HG02973 (cell line): ENCODE data around the gene EPPIN.

ENCODE experiments used
- ATAC-seq: cut with Tn5 transposase; IDR thresholded peaks from one replicate; pipeline ENCODE4 v1.9.1; 2021; ENCODE audit warnings: moderate library complexity; ENCODE audit not compliant: unreplicated experiment

Gene EPPIN

DNA sequence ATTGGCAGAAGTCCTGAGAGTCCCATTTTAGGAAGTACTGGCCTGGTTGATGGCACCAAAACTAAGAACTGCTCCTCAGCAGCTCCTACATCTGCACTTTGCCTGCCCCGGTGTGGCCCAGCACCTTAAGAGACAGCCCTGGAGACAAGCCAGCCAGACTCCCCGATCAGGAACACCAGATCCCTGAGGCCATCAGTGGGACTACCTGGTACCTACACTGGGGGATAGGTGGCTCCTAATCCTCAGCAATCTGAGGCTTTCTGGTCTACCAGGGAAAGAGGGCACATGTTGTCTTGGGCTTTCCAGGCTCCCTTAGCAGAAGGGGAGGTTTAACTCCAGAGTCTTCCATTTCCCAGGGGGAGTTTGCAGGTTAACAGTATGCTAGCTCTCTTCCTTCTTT is 7.8 kb downstream of the EPPIN start, which contains the start of gene WFDC6:
Gene WFDC6, minus strand, starts transcription at position 101 of the 400 bp plus-strand sequence. Its CDS starts 75 bp downstream, at position 26.
- no peak for ATAC-seq

DNA sequence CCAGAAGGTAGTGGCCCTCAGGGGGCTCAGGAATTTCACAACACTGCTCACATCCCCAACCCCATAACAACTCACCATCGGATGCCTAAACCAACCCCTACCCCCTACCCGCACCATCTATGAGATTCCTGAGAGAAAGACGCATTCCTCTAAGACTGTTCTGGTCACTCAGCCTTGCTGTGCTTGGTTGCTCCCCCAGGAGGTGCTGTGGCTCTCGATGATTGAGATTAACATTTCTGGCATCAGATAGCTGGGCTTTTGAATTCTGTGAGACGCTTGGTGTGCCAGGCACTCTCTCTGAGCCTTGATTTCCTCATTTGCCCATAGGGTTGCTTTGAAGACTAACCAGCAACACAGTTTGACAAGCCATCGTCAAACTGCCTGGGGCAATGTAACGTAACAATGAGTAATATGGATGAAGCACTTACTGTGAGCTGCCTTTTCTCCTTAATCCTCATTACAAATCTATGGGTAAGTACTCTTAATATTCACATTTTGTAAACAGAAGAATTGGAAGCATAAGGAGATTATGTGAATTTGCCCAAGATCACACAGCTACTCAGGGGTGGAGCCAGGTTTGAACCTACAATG is 8.9 kb downstream of the EPPIN start:
- ATAC-seq = no peak

DNA sequence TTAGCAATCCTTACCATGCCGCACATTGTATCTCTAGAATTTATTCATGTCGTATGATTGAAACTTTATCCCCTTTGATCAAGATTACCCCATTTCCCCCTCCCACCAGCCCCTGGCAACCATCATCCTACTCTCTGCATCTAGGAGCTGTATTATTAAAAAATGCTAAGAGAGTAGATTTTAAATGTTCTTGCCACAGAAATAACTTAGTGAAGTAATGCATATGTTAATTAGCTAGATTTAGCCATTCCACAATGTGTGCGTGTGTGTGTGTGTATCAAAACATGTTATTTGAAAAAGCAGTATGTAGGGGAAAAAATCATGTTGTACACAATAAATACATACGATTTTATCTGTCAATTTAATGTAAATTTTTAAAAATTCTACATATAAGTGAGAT is 19.9 kb downstream of the EPPIN start:
- ATAC-seq = no peak

DNA sequence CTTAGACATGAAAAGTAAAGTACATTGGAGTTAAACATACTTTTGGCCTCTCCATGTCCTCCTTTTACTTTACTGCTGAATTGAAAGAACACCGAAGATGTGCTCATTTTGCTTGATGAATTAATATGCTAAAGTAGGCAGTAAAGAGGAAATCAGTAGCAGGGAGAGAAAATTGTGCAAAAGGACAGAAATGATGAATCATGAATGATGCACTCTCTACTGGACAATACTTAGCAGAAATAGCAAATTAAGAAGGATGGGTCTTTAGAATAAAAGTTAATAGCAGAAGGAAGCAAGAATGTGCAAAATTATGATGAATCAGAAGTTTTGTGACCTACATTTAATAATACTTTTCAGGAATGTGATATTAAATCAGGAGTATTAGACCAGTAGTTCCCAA is 23.4 kb downstream of the EPPIN start:
- ATAC-seq = no peak

DNA sequence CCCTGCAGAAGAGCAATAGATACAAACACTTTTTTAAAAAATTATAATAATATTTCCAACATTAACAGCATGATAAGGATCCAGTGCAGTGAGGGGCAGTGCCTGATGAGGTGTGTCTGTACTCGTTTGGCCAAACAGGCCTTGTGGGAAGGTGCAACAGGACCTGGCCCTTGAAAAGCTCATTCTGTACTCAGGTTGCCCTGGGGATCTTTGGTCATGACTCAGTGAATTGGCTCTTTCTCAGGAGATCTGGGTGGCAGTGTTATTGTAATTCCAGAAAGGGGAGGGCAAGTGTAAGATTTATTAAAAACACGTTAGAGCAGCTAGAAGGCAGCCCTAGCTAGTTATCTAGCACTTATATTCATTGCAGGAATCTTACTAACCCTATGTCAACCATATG is 28.9 kb downstream of the EPPIN start:
- no peak for ATAC-seq

DNA sequence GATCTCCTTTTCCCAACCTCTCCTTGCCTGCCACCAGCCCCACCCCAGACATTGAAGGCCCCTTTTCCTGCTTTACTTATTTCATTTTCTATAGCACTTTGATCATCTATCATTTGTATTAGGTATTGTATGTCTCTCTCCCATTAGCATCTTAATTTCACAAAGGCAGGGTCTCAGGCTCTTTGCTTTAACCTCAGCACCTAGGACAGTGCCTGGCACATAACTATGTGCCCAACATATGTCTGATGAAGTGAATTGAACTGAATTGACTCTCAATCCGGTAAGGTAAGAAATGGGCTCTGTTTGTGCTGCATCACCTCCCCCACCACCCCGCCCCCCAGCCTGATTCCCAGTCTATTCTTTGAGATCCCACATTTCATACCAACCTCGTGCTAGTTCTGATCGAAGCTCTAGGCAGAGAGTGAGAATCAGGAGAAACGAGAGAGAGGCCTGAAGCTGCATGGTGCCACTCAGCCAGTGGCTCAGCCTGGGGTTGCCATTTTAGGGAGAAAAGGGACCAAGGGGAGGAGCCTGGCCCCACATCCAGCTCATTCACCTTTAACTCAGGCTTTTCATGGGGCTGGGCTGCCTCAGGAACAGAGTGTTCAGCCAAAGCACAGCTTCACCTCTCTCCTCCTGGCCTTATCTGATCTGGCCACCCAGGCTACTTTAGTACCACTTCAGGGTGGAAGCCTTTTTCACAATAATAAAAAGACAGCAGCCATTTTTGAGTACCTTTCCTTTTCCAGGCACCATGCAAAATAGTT is 31.9 kb downstream of the EPPIN start, which contains the start of gene SPINT3:
Gene SPINT3, minus strand, starts transcription at position 476 of the 767 bp plus-strand sequence. Its CDS starts 14 bp downstream, at position 462.
- ATAC-seq = no peak

DNA sequence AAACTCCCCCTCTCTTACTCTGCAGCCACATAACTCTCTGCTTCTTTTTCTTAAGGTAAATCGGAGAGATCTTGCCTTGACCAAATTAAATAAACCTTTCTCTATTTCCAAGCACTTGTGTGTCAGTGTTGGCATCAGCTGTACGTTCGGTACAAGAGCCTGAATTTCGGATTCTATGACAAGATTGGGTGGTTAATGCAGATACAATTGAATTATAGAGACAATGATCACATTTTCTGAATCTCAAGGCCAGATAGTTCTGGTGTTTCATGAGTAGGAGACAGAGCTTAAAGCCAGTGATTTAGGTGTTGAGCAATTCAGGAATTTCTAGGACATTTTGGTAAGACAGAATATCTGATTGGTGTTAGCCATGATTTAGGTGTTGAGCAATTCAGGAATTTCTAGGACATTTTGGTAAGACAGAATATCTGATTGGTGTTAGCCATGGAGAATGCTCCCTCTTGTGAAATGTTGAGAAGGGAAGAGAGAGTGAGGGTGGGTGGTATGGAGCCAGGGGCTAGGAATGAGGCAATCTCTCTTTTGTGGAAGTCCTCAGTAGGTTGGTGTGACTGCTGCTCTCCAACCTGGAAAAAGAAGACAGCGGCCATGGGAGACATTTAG is 36.8 kb downstream of the EPPIN start:
- ATAC-seq = no peak

DNA sequence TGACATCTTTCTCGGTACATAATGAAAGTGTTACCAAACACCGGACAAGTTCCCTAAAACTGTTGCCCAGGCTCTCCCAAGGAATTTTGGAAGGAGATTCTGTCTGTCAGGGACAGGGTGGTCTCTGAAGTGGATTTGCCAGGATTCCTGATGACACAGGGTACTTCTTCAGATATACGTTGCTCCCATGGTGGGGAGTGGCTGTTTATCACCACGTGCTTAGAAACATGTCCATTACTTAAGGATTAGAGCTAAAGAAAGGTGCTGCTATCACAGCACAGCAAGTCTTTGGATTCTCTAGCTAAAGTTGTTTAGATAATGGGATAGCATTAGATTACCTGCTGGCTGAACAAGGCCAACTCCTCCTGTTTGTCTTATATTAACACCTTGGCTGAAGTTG is 38.1 kb downstream of the EPPIN start:
- ATAC-seq = no peak

DNA sequence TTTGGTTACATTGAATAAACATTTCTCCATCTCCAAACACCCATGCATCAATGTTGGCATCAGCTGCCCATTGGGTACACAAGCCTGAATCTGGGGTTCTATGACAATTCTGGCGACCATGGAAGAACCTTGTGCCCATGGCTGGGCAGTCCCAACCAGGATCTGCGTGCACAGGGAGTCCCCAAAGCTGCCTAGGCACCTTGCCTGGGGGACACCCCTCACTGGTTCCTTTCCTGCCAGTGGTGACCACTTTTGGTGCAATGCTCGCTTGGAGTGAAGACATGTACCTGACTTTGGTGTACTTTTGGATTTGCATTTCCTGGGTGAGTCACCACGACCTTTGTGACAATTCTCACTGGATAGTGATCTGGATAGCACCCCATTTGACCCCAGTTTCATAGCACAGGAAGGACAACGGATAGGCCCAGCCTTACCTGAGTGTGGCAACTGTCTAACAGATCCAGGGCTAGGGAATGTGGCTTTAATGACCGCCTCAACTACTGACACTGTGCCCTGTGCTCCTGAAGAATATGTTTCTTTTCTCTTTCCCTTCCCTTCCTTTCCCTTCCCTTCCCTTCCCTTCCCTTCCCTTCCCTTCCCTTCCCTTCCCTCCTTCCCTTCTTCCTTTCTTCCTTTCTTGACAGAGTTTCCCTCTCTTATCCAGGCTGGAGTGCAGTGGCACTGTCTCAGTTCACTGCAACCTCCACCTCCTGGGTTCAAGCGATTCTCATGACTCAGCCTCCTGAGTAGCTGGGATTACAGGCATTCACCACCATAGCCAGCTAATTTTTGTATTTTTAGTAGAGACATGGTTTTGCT is 38.9 kb downstream of the EPPIN start:
- no peak for ATAC-seq

DNA sequence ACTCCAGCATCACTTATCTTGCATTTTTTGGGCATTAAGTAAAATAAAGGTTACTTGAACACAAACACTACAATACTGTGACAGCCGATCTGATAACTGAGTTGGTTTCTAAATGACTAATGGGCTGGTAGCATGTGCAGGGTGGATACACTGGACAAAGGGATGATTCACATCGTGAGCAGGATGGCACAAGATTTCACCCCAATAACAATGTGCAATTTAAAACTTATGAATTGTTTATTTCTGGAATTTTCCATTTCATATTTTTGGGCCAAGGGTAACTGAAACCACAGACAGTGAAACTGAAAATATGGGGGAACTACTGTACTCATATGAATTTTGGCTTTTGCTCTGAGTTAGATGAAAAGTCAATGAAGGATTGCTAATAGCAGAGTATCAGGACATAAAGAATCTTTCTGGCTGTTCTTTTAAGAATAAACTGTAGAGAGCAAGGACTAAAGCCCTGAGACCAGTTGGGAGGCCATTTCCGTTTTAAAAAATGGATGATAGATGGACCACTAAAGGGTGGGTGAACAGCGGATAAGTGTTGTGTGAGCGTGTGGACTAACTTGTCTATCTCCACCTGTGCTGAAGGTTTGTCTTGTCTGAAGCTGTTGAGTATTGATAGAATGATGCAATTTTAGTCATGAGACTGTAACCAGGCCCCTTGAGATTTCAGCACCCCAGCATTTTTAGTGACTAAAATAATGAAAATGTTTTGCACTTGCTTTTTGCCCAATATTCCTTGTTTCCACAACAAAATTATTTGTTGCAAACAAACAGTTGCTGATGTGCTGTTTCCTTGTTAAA is 40.0 kb downstream of the EPPIN start:
- no peak for ATAC-seq

DNA sequence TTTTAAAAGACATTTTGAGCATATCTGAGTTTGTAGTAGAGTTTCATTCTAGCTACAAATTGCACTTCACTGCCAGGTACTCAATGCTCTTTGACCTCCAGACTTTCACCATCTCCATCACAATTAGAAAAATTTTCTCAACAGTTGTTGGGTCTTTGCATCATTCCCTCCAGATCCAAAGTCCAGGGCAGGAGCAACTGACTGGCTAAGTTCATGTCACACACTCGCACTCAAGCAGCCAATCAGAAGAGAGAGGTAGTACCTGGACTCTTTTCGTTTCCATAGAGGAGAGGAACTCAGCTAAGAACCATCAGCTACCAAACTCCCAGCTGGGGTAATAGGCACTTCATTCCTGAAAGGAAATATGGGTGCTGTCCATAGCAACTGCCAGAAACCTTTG is 40.8 kb downstream of the EPPIN start:
- no peak for ATAC-seq

DNA sequence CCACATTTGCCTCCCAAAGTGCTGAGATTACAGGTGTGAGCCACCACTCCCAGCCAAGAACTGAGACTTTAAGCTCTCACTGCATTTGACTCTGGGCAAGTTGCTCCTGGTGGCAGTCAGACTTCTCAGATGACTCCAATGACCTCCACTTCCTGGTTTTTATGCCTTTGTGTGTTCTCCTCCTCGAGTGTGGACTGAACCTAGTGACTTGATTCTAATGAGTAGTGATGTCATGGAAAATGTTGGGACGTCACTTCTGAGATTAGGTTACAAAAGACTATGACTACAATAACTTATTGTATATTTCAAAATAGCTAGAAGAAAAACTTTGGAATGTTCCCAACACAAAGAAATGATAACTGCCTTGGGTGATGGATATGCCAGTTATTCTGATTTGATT is 43.8 kb downstream of the EPPIN start:
- ATAC-seq = no peak

DNA sequence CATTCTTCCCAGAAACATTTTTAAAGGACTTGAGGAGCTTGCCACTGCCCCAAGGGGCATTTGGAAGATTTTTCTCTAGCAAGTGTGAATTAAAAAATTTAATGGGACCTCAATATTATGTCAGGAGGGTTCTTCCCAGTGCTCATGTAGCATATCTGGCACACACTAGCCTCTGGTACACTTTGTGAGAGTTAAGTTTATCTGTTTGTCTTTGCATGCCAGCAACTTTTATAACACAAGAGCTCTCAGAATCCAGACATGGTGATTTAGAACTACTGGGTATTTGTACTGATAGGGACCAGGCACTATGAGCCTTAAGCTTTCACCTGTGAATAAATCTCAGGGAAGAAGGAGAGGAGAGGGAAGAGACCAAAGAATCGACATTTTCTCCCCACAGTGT is 44.6 kb downstream of the EPPIN start:
- no peak for ATAC-seq

DNA sequence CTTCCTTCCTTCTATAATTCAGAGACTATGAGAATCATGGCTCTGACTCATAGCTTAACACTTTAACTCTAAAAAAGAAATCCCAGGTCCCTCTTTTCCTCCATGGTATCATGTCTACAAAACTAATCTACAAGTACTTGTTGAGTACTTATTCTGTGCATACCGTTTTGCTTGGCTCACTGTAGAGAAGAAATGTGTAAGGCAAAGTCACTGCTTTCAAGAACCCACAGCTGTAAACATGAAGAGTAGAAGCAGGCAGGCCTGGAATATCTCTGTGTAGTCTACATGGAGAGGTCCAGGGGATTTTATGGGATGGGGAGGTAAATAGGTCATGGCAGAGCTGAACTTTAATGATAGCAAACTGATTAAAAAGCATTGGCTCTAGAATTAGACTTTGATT is 45.6 kb downstream of the EPPIN start:
- no peak for ATAC-seq

DNA sequence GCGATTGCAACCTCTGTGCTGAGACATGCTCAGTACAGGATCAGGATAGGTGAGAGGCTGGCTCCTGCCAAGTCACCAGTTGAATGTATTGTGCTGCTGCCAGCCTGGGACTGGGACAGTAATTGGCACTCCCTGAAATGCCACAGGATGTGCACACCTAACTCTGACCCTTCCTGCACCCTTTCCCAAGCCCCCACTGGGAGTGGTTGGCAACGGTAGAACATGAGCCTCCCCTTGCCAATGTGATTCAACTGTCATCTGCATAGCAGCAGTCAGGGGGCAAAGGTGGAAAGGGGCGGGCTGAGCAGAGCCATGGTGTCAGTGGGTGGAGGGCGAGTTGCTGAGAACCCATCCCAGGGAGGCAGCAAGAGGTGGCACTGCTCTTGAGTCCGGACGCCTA is 47.2 kb downstream of the EPPIN start:
- no peak for ATAC-seq

DNA sequence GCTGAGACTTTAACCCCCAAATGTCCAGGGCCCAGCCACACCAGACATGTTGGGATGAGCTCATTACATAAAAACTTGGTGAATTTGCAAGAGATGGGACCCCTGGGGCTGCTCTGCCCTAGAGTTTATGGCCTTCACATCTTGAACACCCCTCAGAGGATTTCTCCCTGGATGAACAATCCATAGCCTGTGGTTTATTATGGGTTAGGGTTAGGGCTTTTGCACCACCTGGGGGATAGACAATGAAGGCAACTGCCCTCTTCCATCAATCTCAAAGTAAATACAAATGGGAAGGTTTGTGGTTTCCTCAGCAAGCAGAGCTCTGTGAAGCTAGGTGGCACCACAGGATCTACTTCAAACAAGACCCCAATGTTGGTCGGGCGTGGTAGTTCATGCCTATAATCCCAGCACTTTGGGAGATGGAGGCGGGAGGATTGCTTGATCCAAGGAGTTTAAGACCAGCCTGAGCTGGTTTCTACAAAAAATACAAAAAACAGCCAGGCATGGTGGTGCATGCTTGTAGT is 49.2 kb downstream of the EPPIN start:
- ATAC-seq = no peak

DNA sequence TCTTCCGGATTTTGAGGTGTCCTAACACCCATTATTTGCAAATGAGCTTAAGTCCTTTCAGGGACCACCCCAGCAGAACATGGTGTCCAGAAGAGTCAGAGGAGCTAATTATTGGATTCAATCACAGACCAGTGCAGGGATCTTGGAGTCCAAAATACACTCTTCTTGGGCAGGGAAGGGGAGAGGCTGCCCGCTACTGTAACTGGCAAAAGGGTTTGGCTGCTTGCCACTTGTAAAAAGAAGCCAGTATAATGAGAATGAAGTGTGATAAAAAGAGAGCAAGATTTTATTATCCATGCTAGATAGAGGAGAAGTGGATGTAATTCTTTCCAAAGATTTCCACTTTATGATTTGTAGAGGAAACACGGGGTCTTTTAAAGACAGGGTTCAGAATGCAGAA is 51.0 kb downstream of the EPPIN start:
- no peak for ATAC-seq

DNA sequence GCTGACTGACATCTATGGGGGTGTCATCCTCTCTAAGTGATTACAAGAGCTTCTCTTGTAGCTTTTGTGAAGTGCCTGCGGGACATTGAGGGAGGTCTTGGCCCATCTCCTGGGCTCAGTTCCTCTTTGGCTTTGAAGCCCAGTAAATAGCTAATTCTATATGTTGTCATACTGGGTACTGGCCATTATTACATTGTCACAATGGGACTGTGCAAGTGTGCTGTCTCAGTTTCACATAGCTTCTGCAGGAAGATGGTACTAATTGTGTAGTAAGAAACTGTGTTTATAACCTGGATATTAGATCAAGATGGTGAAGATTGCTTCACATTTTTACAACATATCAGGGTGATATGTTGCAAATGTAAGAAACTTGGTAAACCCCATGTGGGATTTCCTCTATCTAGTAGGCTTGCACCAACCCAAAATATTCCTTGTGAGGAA is 51.7 kb downstream of the EPPIN start:
- ATAC-seq = no peak
